K562 (cell line): ENCODE results near the gene GRIN1. TPM values are rescaled to one million over a fixed set of nuclear protein-coding genes. Genes with fewer than 3 reads are reported as not detected.
A peak's percentile ranks its signal among the peaks of the same experiment; 100 is the strongest.

Source experiments
- ATF1 ChIP-seq, 2 experiments: fragments of 450-650 bp in 1 of 2; IDR thresholded peaks; 2 replicates each; pipeline ENCODE4 v1.6.1; 2016; ENCODE audit warnings: missing compliant biosample characterization in 1 of 2, missing genetic modification characterization in 1 of 2
- CCNT2 ChIP-seq: IDR thresholded peaks from 2 replicates; pipeline ENCODE4 v1.6.1; 2011; ENCODE audit warnings: borderline replicate concordance, low read depth, mild to moderate bottlenecking, moderate library complexity, mixed read lengths, low read length; ENCODE audit not compliant: insufficient read length; ENCODE audit errors: extremely low read depth
- CXXC5 ChIP-seq: fragments of 250-450 bp; sonication (Bioruptor Pico); IDR thresholded peaks from 2 replicates; pipeline ENCODE4 v1.8.0; 2022; ENCODE audit warnings: inconsistent platforms, mild to moderate bottlenecking, moderate library complexity
- GABPB1 ChIP-seq: sonication (generic); formaldehyde crosslinking; IDR thresholded peaks from 2 replicates; pipeline ENCODE4 v1.8.0; 2022; ENCODE audit warnings: mild to moderate bottlenecking, missing genetic modification reagents
- HCFC1 ChIP-seq: IDR thresholded peaks from 2 replicates; pipeline ENCODE4 v1.6.1; 2012; ENCODE audit warnings: low read depth, low read length, improper control_type of control experiment
- HDAC2 ChIP-seq: fragments of 450-650 bp; IDR thresholded peaks from 2 replicates; pipeline ENCODE4 v1.6.1; 2016; ENCODE audit warnings: mild to moderate bottlenecking
- KDM1A ChIP-seq, 2 experiments: fragments of 450-650 bp; IDR thresholded peaks; 2 replicates each; pipeline ENCODE4 v1.6.1; 2016; ENCODE audit warnings: mild to moderate bottlenecking in 2 of 2
- RAD21 ChIP-seq, 2 experiments: fragments of 250-450 bp in 1 of 2; fragments of 450-650 bp in 1 of 2; sonication (Bioruptor Pico) in 1 of 2; formaldehyde crosslinking in 1 of 2; IDR thresholded peaks in 1 of 2; conservative IDR thresholded peaks in 1 of 2; 2 replicates each; pipeline versions ENCODE4 v1.4.0 to v1.8.0; 2020 to 2022; ENCODE audit warnings: mild to moderate bottlenecking in 2 of 2, moderate library complexity in 1 of 2
- TGIF2 ChIP-seq: sonication (generic); formaldehyde crosslinking; IDR thresholded peaks from 2 replicates; pipeline ENCODE4 v1.8.1; 2022; ENCODE audit warnings: mild to moderate bottlenecking, missing genetic modification reagents, moderate library complexity
- ZNF121 ChIP-seq: sonication (generic); formaldehyde crosslinking; conservative IDR thresholded peaks from 2 replicates; pipeline ENCODE4 v1.8.0; 2022; ENCODE audit warnings: missing genetic modification reagents
- ZNF134 ChIP-seq: fragments of 250-450 bp; sonication (Bioruptor Pico); conservative IDR thresholded peaks from 2 replicates; pipeline ENCODE4 v1.4.0; 2020
- ZNF146 ChIP-seq: IDR thresholded peaks from one replicate; pipeline ENCODE4 v1.6.1; 2018; ENCODE audit warnings: missing compliant biosample characterization; ENCODE audit not compliant: unreplicated experiment
- ZNF165 ChIP-seq: fragments of 250-450 bp; sonication (Bioruptor Pico); IDR thresholded peaks from 2 replicates; pipeline ENCODE4 v1.4.0; 2020; ENCODE audit warnings: borderline replicate concordance
- polyA plus RNA-seq, 8 experiments: library from polyadenylated mRNA; depleted of rRNA in 4 of 8; stranded (reverse) in 5 of 8; unstranded in 3 of 8; fragments of >200 nt; fragmentation: Nextera tagmentation in 2 of 8; fragmentation: Illumina TruSeq in 1 of 8; extraction: Ambion mirVana in 2 of 8; extraction: Trizol in 1 of 8; gene quantifications; 2 replicates each; pipeline versions ENCODE4 v1.2.1 to v1.2.3, GENCODE V29; 2011 to 2014; ENCODE audit warnings: inconsistent platforms in 1 of 8, missing spikeins in 1 of 8
- total RNA-seq, 7 experiments: library from RNA; depleted of rRNA in 6 of 7; stranded (reverse); fragments of >200 nt in 6 of 7; fragmentation: Illumina TruSeq in 2 of 7; extraction: Trizol in 2 of 7; gene quantifications; 2 replicates each; pipeline versions ENCODE4 v1.2.1 to v1.2.3, GENCODE V29; 2011 to 2021; ENCODE audit warnings: low replicate concordance in 1 of 7
- TF ChIP-seq, protein P1 (sequence below): fragments of 450-650 bp; IDR thresholded peaks from 2 replicates; pipeline ENCODE4 v1.6.1; 2017; ENCODE audit warnings: antibody characterized with exemption, mild to moderate bottlenecking
- TF ChIP-seq, protein P2 (sequence below): sonication (generic); formaldehyde crosslinking; IDR thresholded peaks from 2 replicates; pipeline ENCODE4 v1.8.0; 2022; ENCODE audit warnings: mild to moderate bottlenecking, low read depth, missing genetic modification reagents
- TF ChIP-seq, protein P3 (sequence below): fragments of 250-450 bp; sonication (Bioruptor Pico); IDR thresholded peaks from 2 replicates; pipeline ENCODE4 v1.5.0; 2020; ENCODE audit warnings: mild to moderate bottlenecking, borderline replicate concordance
- TF ChIP-seq, protein P4 (sequence below): sonication (generic); formaldehyde crosslinking; IDR thresholded peaks from 2 replicates; pipeline ENCODE4 v1.8.1; 2023; ENCODE audit warnings: mild to moderate bottlenecking, missing genetic modification reagents

Gene GRIN1
- total and polyA plus RNA-seq, 9 of the 15 experiments (the other 6 are each of a cell fraction or from before 2014, with no cell fraction given) = 0.03 to 0.35 (median 0.16) TPM; not detected in 6

DNA sequence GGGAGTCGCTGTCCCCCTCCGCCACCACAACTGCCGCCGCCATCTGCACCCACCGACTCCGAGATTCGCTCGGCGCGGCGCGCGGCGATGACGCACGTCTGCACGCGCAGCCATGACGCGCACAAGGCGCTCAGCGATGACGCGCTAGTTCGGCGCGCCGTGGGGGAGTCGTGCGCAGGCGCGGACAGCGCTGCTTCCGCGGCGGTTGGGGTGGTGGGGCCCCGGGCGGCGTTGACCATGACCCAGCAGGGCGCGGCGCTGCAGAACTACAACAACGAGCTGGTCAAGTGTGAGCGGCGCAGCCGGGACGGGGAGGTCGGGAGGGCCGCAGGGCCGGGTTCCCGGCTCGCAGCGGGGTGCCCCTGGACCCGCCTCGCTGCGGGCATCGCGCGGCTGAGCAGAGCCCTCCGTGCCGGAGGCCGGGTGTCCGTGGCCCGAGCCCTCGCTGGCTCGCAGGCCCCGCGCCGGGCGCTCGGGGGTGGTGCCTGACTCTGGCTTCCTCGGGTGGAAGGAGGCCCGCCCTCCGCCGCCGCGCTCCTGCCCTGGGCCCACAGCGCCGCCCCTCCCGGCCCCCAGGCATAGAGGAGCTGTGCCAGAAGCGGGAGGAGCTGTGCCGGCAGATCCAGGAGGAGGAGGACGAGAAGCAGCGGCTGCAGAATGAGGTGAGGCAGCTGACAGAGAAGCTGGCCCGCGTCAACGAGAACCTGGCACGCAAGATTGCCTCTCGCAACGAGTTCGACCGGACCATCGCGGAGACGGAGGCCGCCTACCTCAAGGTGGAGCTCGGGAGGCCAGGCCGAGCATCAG, 49.7 kb downstream of the GRIN1 start, which contains the start of the genes ANAPC2 and SSNA1 (continued):
- TF ChIP-seq, protein P1, sequence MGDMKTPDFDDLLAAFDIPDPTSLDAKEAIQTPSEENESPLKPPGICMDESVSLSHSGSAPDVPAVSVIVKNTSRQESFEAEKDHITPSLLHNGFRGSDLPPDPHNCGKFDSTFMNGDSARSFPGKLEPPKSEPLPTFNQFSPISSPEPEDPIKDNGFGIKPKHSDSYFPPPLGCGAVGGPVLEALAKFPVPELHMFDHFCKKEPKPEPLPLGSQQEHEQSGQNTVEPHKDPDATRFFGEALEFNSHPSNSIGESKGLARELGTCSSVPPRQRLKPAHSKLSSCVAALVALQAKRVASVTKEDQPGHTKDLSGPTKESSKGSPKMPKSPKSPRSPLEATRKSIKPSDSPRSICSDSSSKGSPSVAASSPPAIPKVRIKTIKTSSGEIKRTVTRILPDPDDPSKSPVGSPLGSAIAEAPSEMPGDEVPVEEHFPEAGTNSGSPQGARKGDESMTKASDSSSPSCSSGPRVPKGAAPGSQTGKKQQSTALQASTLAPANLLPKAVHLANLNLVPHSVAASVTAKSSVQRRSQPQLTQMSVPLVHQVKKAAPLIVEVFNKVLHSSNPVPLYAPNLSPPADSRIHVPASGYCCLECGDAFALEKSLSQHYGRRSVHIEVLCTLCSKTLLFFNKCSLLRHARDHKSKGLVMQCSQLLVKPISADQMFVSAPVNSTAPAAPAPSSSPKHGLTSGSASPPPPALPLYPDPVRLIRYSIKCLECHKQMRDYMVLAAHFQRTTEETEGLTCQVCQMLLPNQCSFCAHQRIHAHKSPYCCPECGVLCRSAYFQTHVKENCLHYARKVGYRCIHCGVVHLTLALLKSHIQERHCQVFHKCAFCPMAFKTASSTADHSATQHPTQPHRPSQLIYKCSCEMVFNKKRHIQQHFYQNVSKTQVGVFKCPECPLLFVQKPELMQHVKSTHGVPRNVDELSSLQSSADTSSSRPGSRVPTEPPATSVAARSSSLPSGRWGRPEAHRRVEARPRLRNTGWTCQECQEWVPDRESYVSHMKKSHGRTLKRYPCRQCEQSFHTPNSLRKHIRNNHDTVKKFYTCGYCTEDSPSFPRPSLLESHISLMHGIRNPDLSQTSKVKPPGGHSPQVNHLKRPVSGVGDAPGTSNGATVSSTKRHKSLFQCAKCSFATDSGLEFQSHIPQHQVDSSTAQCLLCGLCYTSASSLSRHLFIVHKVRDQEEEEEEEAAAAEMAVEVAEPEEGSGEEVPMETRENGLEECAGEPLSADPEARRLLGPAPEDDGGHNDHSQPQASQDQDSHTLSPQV = no peak; the same call in 1 of the 2 replicates
- peak; percentile 97 for TF ChIP-seq HCFC1
- no peak for TF ChIP-seq ZNF146 (CRISPR knock-in tag)
- peak; percentile 93 for TF ChIP-seq CCNT2
- TF ChIP-seq TGIF2 = no peak
- peak; percentile 89 for TF ChIP-seq GABPB1 (CRISPR knock-in tag)
- TF ChIP-seq RAD21 (CRISPR knock-in tag; conservative IDR thresholded peaks at IDR 0.05 in 1 of 2, IDR thresholded peaks at IDR 0.05 in 1 of 2) = peak; percentile 83
- peak; percentile 94 for TF ChIP-seq CXXC5
- no peak for TF ChIP-seq KDM1A (IDR thresholded peaks at IDR 0.05)
- TF ChIP-seq, protein P2, sequence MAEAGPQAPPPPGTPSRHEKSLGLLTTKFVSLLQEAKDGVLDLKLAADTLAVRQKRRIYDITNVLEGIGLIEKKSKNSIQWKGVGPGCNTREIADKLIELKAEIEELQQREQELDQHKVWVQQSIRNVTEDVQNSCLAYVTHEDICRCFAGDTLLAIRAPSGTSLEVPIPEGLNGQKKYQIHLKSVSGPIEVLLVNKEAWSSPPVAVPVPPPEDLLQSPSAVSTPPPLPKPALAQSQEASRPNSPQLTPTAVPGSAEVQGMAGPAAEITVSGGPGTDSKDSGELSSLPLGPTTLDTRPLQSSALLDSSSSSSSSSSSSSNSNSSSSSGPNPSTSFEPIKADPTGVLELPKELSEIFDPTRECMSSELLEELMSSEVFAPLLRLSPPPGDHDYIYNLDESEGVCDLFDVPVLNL (CRISPR knock-in tag) = no peak
- peak; percentile 74; the same call in 1 of the 2 replicates for TF ChIP-seq HDAC2
- TF ChIP-seq, protein P3, sequence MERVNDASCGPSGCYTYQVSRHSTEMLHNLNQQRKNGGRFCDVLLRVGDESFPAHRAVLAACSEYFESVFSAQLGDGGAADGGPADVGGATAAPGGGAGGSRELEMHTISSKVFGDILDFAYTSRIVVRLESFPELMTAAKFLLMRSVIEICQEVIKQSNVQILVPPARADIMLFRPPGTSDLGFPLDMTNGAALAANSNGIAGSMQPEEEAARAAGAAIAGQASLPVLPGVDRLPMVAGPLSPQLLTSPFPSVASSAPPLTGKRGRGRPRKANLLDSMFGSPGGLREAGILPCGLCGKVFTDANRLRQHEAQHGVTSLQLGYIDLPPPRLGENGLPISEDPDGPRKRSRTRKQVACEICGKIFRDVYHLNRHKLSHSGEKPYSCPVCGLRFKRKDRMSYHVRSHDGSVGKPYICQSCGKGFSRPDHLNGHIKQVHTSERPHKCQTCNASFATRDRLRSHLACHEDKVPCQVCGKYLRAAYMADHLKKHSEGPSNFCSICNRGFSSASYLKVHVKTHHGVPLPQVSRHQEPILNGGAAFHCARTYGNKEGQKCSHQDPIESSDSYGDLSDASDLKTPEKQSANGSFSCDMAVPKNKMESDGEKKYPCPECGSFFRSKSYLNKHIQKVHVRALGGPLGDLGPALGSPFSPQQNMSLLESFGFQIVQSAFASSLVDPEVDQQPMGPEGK (CRISPR knock-in tag) = no peak
- TF ChIP-seq, protein P4, sequence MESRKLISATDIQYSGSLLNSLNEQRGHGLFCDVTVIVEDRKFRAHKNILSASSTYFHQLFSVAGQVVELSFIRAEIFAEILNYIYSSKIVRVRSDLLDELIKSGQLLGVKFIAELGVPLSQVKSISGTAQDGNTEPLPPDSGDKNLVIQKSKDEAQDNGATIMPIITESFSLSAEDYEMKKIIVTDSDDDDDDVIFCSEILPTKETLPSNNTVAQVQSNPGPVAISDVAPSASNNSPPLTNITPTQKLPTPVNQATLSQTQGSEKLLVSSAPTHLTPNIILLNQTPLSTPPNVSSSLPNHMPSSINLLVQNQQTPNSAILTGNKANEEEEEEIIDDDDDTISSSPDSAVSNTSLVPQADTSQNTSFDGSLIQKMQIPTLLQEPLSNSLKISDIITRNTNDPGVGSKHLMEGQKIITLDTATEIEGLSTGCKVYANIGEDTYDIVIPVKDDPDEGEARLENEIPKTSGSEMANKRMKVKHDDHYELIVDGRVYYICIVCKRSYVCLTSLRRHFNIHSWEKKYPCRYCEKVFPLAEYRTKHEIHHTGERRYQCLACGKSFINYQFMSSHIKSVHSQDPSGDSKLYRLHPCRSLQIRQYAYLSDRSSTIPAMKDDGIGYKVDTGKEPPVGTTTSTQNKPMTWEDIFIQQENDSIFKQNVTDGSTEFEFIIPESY (CRISPR knock-in tag) = peak; percentile 91
- TF ChIP-seq ZNF134 (CRISPR knock-in tag) = no peak
- TF ChIP-seq ATF1 (CRISPR knock-in tag; IDR thresholded peaks at IDR 0.05) = peak; percentile 100
- TF ChIP-seq ATF1 (tag; IDR thresholded peaks at IDR 0.05) = peak; percentile 100
- TF ChIP-seq ZNF121 (CRISPR knock-in tag) = no peak
- TF ChIP-seq ZNF165 (CRISPR knock-in tag) = no peak
